ENCODE results near the gene NRXN3.

- TF ChIP-seq CTCF (optimal IDR thresholded peaks at IDR 0.05 in 1 of 3, IDR thresholded peaks at IDR 0.05 in 1 of 3, conservative IDR thresholded peaks at IDR 0.05 in 1 of 3; ENCODE audit: extremely low read depth in 1 of 3, insufficient read depth in 2 of 3, low read length in 3 of 3) (no peak), EZH2 (IDR thresholded peaks at IDR 0.05; ENCODE audit: low read length) (no peak)
These were observed 390.9 kb downstream of the NRXN3 start for GRCh38 chr14:78561074-78561473.
